GM23338 (cell line): ENCODE data around the gene MRRF. TPM values are rescaled to one million over a fixed set of nuclear protein-coding genes. Genes with fewer than 3 reads are reported as not detected.

Experiments
- ATAC-seq: fragments of 200-7000 bp; cut with Tn5 transposase; 3 replicates; pipeline ENCODE4 v1.9.1; 2020
- DNase-seq: peaks from one replicate; pipeline ENCODE4 v3.0.0-alpha.2; 2015; ENCODE audit warnings: low spot score
- H2AFZ ChIP-seq: fragments of 200-600 bp; sonication (generic); 2 replicates; pipeline ENCODE4 v1.8.0; 2016; ENCODE audit warnings: antibody characterized with exemption, mild to moderate bottlenecking, moderate library complexity
- H3F3A ChIP-seq: fragments of 200-600 bp; sonication (generic); replicated peaks from 2 replicates; pipeline ENCODE4 v1.8.0; 2017; ENCODE audit warnings: antibody characterized with exemption, mixed run types, low read depth
- H3K27ac ChIP-seq: fragments of 200-600 bp; sonication (generic); 2 replicates; pipeline ENCODE4 v1.6.1; 2016; ENCODE audit warnings: low read depth
- H3K27me3 ChIP-seq: fragments of 200-600 bp; sonication (generic); 2 replicates; pipeline ENCODE4 v1.8.0; 2016; ENCODE audit warnings: mild to moderate bottlenecking, mixed run types, moderate library complexity; ENCODE audit not compliant: insufficient read depth
- H3K36me3 ChIP-seq: fragments of 200-600 bp; sonication (generic); 2 replicates; pipeline ENCODE4 v1.8.0; 2016; ENCODE audit warnings: mild to moderate bottlenecking; ENCODE audit not compliant: insufficient read depth
- H3K4me1 ChIP-seq: fragments of 200-600 bp; sonication (generic); 2 replicates; pipeline ENCODE4 v1.8.0; 2016; ENCODE audit warnings: mild to moderate bottlenecking, moderate library complexity; ENCODE audit not compliant: insufficient read depth
- H3K4me2 ChIP-seq: fragments of 200-600 bp; sonication (generic); 2 replicates; pipeline ENCODE4 v1.7.1; 2017; ENCODE audit warnings: mixed run types
- H3K4me3 ChIP-seq: fragments of 200-600 bp; sonication (generic); 2 replicates; pipeline ENCODE4 v1.6.1; 2016; ENCODE audit warnings: mixed run types
- H3K79me2 ChIP-seq: fragments of 200-600 bp; sonication (generic); replicated peaks from 2 replicates; pipeline ENCODE4 v1.8.0; 2017; ENCODE audit warnings: mild to moderate bottlenecking; ENCODE audit not compliant: insufficient read depth
- H3K9me2 ChIP-seq: fragments of 200-600 bp; sonication (generic); 2 replicates; pipeline ENCODE4 v1.8.0; 2017; ENCODE audit not compliant: insufficient read depth
- H4K20me1 ChIP-seq: fragments of 200-600 bp; sonication (generic); replicated peaks from 2 replicates; pipeline ENCODE4 v1.8.0; 2017; ENCODE audit warnings: mild to moderate bottlenecking; ENCODE audit not compliant: insufficient read depth
- H3K27ac Mint-ChIP-seq: 2 replicates; pipeline ENCODE4 v1.8.0; 2020; ENCODE audit warnings: inconsistent platforms, mild to moderate bottlenecking, moderate library complexity, mixed read lengths
- H3K27me3 Mint-ChIP-seq: 3 replicates; pipeline ENCODE4 v1.8.0; 2022; ENCODE audit warnings: low read depth, mild to moderate bottlenecking, moderate library complexity, mixed read lengths, inconsistent platforms; ENCODE audit not compliant: insufficient read depth, poor library complexity
- H3K36me3 Mint-ChIP-seq: 3 replicates; pipeline ENCODE4 v1.8.0; 2021; ENCODE audit warnings: low read depth, mild to moderate bottlenecking, inconsistent platforms, moderate library complexity, mixed read lengths
- H3K4me1 Mint-ChIP-seq: 3 replicates; pipeline ENCODE4 v1.8.0; 2020; ENCODE audit warnings: mild to moderate bottlenecking, inconsistent platforms, mixed read lengths
- H3K4me3 Mint-ChIP-seq: 3 replicates; pipeline ENCODE4 v1.8.0; 2021; ENCODE audit warnings: moderate library complexity, mild to moderate bottlenecking, inconsistent platforms, mixed read lengths
- H3K9me3 Mint-ChIP-seq: 3 replicates; pipeline ENCODE4 v1.8.0; 2020; ENCODE audit warnings: moderate library complexity, mild to moderate bottlenecking, inconsistent platforms, mixed read lengths
- CREB1 ChIP-seq: fragments of 250-450 bp; sonication (Bioruptor Pico); IDR thresholded peaks from 2 replicates; pipeline ENCODE4 v1.5.0; 2020; ENCODE audit warnings: low read depth, mild to moderate bottlenecking, moderate library complexity
- EZH2 ChIP-seq: fragments of 200-600 bp; sonication (generic); IDR thresholded peaks from one replicate; pipeline ENCODE4 v1.8.0; 2017; ENCODE audit warnings: antibody characterized with exemption, mild to moderate bottlenecking, low read depth; ENCODE audit not compliant: unreplicated experiment
- EZH2phosphoT487 ChIP-seq: fragments of 200-600 bp; sonication (generic); IDR thresholded peaks from one replicate; pipeline ENCODE4 v1.8.1; 2018; ENCODE audit warnings: antibody characterized with exemption; ENCODE audit not compliant: unreplicated experiment
- JUNB ChIP-seq: IDR thresholded peaks from one replicate; pipeline ENCODE4 v1.6.1; 2016; ENCODE audit warnings: antibody characterized with exemption; ENCODE audit not compliant: unreplicated experiment
- ZNF114 ChIP-seq: fragments of 250-450 bp; sonication (Bioruptor Pico); IDR thresholded peaks from 2 replicates; pipeline ENCODE4 v1.5.0; 2020; ENCODE audit warnings: mild to moderate bottlenecking, moderate library complexity
- ZNF331 ChIP-seq: fragments of 250-450 bp; sonication (Bioruptor Pico); IDR thresholded peaks from 2 replicates; pipeline ENCODE4 v1.5.0; 2020; ENCODE audit warnings: low read depth, mild to moderate bottlenecking, moderate library complexity
- polyA plus RNA-seq: library from polyadenylated mRNA; unstranded; fragments of >200 nt; fragmentation: Nextera tagmentation; extraction: Ambion mirVana; gene quantifications from 2 replicates; pipeline ENCODE4 v1.2.1, GENCODE V29; 2016
- total RNA-seq: library from RNA; depleted of rRNA; stranded (reverse); fragments of >200 nt; shearing (Covaris generic); gene quantifications from 2 replicates; pipeline ENCODE4 v1.2.3, GENCODE V29; 2014
- TF ChIP-seq, protein P1 (sequence below): fragments of 250-450 bp; sonication (Bioruptor Pico); IDR thresholded peaks from 2 replicates; pipeline ENCODE4 v1.5.0; 2020; ENCODE audit warnings: mild to moderate bottlenecking, moderate library complexity
- TF ChIP-seq, protein P2 (sequence below), 2 experiments: fragments of 200-600 bp in 1 of 2; sonication (generic) in 1 of 2; conservative IDR thresholded peaks; 2 replicates each; pipeline versions ENCODE4 v1.5.1 to v1.6.1; 2016 to 2017; ENCODE audit warnings: antibody characterized with exemption in 2 of 2, low read depth in 2 of 2, mild to moderate bottlenecking in 2 of 2, moderate library complexity in 1 of 2

Gene MRRF
- total and polyA plus RNA-seq, 2 experiments from 2014 or later: 27.8 to 32.7 TPM

GRCh38 chr9:122309861-122310260, 45.2 kb downstream of the MRRF start:
- H3K4me3 ChIP-seq: no peak overlapping the region
- Mint-ChIP-seq H3K4me1 (peaks cover 4% of the 10 kb centered on the region; the same call in 1 of the 3 replicates), H3K27ac (no peak overlapping the region), H3K36me3 (peaks cover 24% of the 10 kb centered on the region), H3K4me3 (no peak overlapping the region), H3K9me3 (no peaks in the 10 kb centered on the region), H3K27me3 (no peaks in the 10 kb centered on the region)
- no peak overlapping the region for H3K27ac ChIP-seq
- peaks cover 11% of the 10 kb centered on the region for H3K36me3 ChIP-seq
- no peaks in the 10 kb centered on the region for H3K9me2 ChIP-seq
- TF ChIP-seq EZH2phosphoT487: no peak
- TF ChIP-seq, protein P1, sequence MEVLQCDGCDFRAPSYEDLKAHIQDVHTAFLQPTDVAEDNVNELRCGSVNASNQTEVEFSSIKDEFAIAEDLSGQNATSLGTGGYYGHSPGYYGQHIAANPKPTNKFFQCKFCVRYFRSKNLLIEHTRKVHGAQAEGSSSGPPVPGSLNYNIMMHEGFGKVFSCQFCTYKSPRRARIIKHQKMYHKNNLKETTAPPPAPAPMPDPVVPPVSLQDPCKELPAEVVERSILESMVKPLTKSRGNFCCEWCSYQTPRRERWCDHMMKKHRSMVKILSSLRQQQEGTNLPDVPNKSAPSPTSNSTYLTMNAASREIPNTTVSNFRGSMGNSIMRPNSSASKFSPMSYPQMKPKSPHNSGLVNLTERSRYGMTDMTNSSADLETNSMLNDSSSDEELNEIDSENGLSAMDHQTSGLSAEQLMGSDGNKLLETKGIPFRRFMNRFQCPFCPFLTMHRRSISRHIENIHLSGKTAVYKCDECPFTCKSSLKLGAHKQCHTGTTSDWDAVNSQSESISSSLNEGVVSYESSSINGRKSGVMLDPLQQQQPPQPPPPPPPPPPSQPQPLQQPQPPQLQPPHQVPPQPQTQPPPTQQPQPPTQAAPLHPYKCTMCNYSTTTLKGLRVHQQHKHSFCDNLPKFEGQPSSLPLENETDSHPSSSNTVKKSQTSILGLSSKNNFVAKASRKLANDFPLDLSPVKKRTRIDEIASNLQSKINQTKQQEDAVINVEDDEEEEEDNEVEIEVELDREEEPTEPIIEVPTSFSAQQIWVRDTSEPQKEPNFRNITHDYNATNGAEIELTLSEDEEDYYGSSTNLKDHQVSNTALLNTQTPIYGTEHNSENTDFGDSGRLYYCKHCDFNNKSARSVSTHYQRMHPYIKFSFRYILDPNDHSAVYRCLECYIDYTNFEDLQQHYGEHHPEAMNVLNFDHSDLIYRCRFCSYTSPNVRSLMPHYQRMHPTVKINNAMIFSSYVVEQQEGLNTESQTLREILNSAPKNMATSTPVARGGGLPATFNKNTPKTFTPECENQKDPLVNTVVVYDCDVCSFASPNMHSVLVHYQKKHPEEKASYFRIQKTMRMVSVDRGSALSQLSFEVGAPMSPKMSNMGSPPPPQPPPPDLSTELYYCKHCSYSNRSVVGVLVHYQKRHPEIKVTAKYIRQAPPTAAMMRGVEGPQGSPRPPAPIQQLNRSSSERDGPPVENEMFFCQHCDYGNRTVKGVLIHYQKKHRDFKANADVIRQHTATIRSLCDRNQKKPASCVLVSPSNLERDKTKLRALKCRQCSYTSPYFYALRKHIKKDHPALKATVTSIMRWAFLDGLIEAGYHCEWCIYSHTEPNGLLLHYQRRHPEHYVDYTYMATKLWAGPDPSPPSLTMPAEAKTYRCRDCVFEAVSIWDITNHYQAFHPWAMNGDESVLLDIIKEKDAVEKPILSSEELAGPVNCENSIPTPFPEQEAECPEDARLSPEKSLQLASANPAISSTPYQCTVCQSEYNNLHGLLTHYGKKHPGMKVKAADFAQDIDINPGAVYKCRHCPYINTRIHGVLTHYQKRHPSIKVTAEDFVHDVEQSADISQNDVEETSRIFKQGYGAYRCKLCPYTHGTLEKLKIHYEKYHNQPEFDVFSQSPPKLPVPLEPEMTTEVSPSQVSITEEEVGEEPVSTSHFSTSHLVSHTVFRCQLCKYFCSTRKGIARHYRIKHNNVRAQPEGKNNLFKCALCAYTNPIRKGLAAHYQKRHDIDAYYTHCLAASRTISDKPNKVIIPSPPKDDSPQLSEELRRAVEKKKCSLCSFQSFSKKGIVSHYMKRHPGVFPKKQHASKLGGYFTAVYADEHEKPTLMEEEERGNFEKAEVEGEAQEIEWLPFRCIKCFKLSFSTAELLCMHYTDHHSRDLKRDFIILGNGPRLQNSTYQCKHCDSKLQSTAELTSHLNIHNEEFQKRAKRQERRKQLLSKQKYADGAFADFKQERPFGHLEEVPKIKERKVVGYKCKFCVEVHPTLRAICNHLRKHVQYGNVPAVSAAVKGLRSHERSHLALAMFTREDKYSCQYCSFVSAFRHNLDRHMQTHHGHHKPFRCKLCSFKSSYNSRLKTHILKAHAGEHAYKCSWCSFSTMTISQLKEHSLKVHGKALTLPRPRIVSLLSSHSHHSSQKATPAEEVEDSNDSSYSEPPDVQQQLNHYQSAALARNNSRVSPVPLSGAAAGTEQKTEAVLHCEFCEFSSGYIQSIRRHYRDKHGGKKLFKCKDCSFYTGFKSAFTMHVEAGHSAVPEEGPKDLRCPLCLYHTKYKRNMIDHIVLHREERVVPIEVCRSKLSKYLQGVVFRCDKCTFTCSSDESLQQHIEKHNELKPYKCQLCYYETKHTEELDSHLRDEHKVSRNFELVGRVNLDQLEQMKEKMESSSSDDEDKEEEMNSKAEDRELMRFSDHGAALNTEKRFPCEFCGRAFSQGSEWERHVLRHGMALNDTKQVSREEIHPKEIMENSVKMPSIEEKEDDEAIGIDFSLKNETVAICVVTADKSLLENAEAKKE (CRISPR knock-in tag): no peak
- TF ChIP-seq JUNB: no peak
- no peak for TF ChIP-seq ZNF114 (CRISPR knock-in tag)
- no peak for TF ChIP-seq CREB1 (CRISPR knock-in tag)
- no peak for TF ChIP-seq ZNF331 (CRISPR knock-in tag)
- H3K27me3 ChIP-seq: no peaks in the 10 kb centered on the region
- no peak for DNase-seq
- no peaks in the 10 kb centered on the region for H3K79me2 ChIP-seq
- no peaks in the 10 kb centered on the region for H3F3A ChIP-seq
- no peak overlapping the region for H3K4me2 ChIP-seq
- ATAC-seq: no peak
- H2AFZ ChIP-seq: no peak overlapping the region
- H3K4me1 ChIP-seq: no peaks in the 10 kb centered on the region
- H4K20me1 ChIP-seq: no peaks in the 10 kb centered on the region; the same call in none of the 2 replicates

DNA sequence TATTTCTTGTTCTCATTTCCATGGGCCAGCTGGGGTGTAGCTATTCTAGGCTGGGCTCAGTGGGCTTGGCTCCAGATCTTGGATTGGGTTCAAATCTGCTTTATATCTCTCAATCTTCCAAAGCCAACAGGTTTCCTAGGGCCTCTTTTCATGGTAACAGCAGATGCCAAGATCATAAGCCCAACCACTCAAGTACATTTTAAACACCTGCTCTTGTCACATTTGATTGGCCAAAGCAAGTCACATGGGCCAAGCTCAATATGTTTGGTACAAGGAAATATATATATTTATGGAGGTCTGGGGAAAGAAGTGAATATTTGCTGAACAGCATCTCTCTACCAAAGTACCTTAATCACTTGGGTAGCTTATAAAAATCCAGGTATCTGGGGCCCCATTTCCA, 49.5 kb downstream of the MRRF start:
- H2AFZ ChIP-seq: no peak overlapping the region
- no peak overlapping the region for H3K27ac ChIP-seq
- no peak overlapping the region for H3K4me2 ChIP-seq
- Mint-ChIP-seq H3K36me3 (peaks cover 21% of the 10 kb centered on the region), H3K27me3 (no peaks in the 10 kb centered on the region), H3K4me3 (no peak overlapping the region), H3K9me3 (no peaks in the 10 kb centered on the region), H3K27ac (no peak overlapping the region), H3K4me1 (no peaks in the 10 kb centered on the region)
- H3F3A ChIP-seq: no peaks in the 10 kb centered on the region
- peaks cover 11% of the 10 kb centered on the region; the same call in 1 of the 2 replicates for H3K36me3 ChIP-seq
- H3K4me1 ChIP-seq: no peaks in the 10 kb centered on the region
- H3K4me3 ChIP-seq: no peak overlapping the region
- ATAC-seq (no peak), DNase-seq (no peak)
- no peaks in the 10 kb centered on the region for H3K9me2 ChIP-seq
- H4K20me1 ChIP-seq: no peaks in the 10 kb centered on the region; the same call in none of the 2 replicates
- H3K79me2 ChIP-seq: no peaks in the 10 kb centered on the region
- no peaks in the 10 kb centered on the region for H3K27me3 ChIP-seq
- TF ChIP-seq EZH2phosphoT487 (no peak), ZNF331 (CRISPR knock-in tag) (no peak), EZH2 (no peak), CREB1 (CRISPR knock-in tag) (no peak)
- TF ChIP-seq, protein P2, sequence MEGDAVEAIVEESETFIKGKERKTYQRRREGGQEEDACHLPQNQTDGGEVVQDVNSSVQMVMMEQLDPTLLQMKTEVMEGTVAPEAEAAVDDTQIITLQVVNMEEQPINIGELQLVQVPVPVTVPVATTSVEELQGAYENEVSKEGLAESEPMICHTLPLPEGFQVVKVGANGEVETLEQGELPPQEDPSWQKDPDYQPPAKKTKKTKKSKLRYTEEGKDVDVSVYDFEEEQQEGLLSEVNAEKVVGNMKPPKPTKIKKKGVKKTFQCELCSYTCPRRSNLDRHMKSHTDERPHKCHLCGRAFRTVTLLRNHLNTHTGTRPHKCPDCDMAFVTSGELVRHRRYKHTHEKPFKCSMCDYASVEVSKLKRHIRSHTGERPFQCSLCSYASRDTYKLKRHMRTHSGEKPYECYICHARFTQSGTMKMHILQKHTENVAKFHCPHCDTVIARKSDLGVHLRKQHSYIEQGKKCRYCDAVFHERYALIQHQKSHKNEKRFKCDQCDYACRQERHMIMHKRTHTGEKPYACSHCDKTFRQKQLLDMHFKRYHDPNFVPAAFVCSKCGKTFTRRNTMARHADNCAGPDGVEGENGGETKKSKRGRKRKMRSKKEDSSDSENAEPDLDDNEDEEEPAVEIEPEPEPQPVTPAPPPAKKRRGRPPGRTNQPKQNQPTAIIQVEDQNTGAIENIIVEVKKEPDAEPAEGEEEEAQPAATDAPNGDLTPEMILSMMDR (conservative IDR thresholded peaks at IDR 0.05; ENCODE audit: low read depth in 2 of 2): no peak
